Upper lobe of left lung (tissue), 6 donors: Measurements from ENCODE around the gene FAM111B. TPM values are rescaled to one million over a fixed set of nuclear protein-coding genes. Genes with fewer than 3 reads are reported as not detected.
"Not testable (repeated sequence)": the region's sequence is repeated elsewhere in the genome, so short reads cannot be mapped to it uniquely, and the experiment has no call there.

Experiments
- ATAC-seq, 2 donors: fragments of 200-7000 bp; cut with Tn5 transposase; one replicate each; pipeline ENCODE4 v1.9.1; 2022; ENCODE audit warnings: mild to moderate bottlenecking in 2 of 2, moderate library complexity in 2 of 2; ENCODE audit not compliant: low FRiP score in 2 of 2
- DNase-seq, 2 donors: peaks; one replicate each; pipeline ENCODE4 v3.0.0-alpha.2; 2019 to 2020
- H3K27ac ChIP-seq, 4 donors: fragments of 200-600 bp; sonication (generic); one replicate each; pipeline ENCODE4 v1.5.1; 2016 to 2019
- H3K27me3 ChIP-seq, 4 donors: fragments of 200-600 bp; sonication (generic); one replicate each; pipeline ENCODE4 v1.5.1; 2017 to 2019
- H3K36me3 ChIP-seq, 4 donors: fragments of 200-600 bp; sonication (generic); one replicate each; pipeline ENCODE4 v1.5.1; 2016 to 2019
- H3K4me1 ChIP-seq, 4 donors: fragments of 200-600 bp; sonication (generic); one replicate each; pipeline ENCODE4 v1.5.1; 2018 to 2019
- H3K4me3 ChIP-seq, 4 donors: fragments of 200-600 bp; sonication (generic); one replicate each; pipeline ENCODE4 v1.5.1; 2017 to 2019; ENCODE audit warnings: mild to moderate bottlenecking in 2 of 4, moderate library complexity in 1 of 4
- H3K9me3 ChIP-seq, 4 donors: fragments of 200-600 bp; sonication (generic); one replicate each; pipeline ENCODE4 v1.5.1; 2018 to 2019
- CTCF ChIP-seq, 6 experiments: fragments of 450-650 bp in 4 of 6; fragments of 200-600 bp in 2 of 6; sonication (generic) in 2 of 6; IDR thresholded peaks; one replicate each; pipeline ENCODE4 v1.5.1; 2016 to 2019; ENCODE audit warnings: antibody characterized with exemption in 6 of 6
- EP300 ChIP-seq, 4 donors: sonication (generic); formaldehyde crosslinking; IDR thresholded peaks; one replicate each; pipeline ENCODE4 v1.5.1; 2017; ENCODE audit warnings: antibody characterized with exemption in 4 of 4, control low read depth in 2 of 4
- POLR2A ChIP-seq, 4 donors: fragments of 450-650 bp; IDR thresholded peaks; one replicate each; pipeline ENCODE4 v1.5.1; 2016 to 2017; ENCODE audit warnings: antibody characterized with exemption in 4 of 4, mild to moderate bottlenecking in 2 of 4
- POLR2AphosphoS5 ChIP-seq, 2 donors: sonication (generic); formaldehyde crosslinking; IDR thresholded peaks; one replicate each; pipeline ENCODE4 v1.5.1; 2017; ENCODE audit warnings: antibody characterized with exemption in 2 of 2
- WGBS, 2 donors: methylation state at CpG; one replicate each; pipeline ENCODE4 v1.1.5; 2017 to 2018; 5-methylcytosine and 5-hydroxymethylcytosine counted together
- total RNA-seq, 6 donors: library from RNA; depleted of rRNA in 4 of 6; stranded (reverse); fragments of >200 nt in 4 of 6; gene quantifications; one replicate each; pipeline versions ENCODE4 v1.1.0 to v1.2.1, GENCODE V29; 2016 to 2021
- donor health status: DM: no; HTN: no; CAD: no; lungs with moderate emphysema.
- donor health status: DM: no; HTN: yes; CAD: no; lungs with severe emphysema.

FAM111B gene
- total RNA-seq, 6 donors from 2014 or later: 0.92 to 5.0 (median 2.4) TPM; not detected in 1

- Histone ChIP-seq H3K4me1 (peaks cover 0 to 7% (median 0%) of the 10 kb centered on the region in 4 donors), H3K36me3 (peaks cover 4 to 58% (median 15%) of the 10 kb centered on the region in 4 donors), H3K9me3 (peaks cover 0 to 7% (median 3%) of the 10 kb centered on the region in 4 donors), H3K27ac (no peak overlapping the region), H3K4me3 (no peak overlapping the region), H3K27me3 (no peaks in the 10 kb centered on the region)
- WGBS, 2 donors: 22 to 23% methylated on average over 11 to 20 of the region's 20 CpGs
- DNase-seq: peak; percentile 85 to 96
- peak; percentile 91 to 98 for ATAC-seq
- no peak for TF ChIP-seq POLR2A (IDR thresholded peaks at IDR 0.05)
- peak; percentile 85 to 95 (median 94) for TF ChIP-seq CTCF (IDR thresholded peaks at IDR 0.05)
- TF ChIP-seq EP300 (IDR thresholded peaks at IDR 0.05): no peak
Measured at GRCh38 chr11:59135648-59136461, 28.8 kb downstream of the FAM111B start.

GRCh38 chr11:59136551-59136950, 29.5 kb downstream of the FAM111B start:
- 80 to 87% methylated on average over 6 of the region's 6 CpGs for WGBS, 2 donors
- H3K27me3 ChIP-seq, H3K4me3 ChIP-seq, H3K27ac ChIP-seq, H3K9me3 ChIP-seq, ATAC-seq, DNase-seq: not testable (repeated sequence)
- H3K36me3 ChIP-seq: peaks cover 4 to 54% (median 13%) of the 10 kb centered on the region in 4 donors
- peaks cover 0 to 12% (median under 1%) of the 10 kb centered on the region in 4 donors for H3K4me1 ChIP-seq

GRCh38 chr11:59137190-59137589, 30.2 kb downstream of the FAM111B start:
- WGBS, 2 donors: 95% methylated on average over 17 of the region's 17 CpGs
- H3K9me3 ChIP-seq: peaks cover 0 to under 1% (median under 1%) of the 10 kb centered on the region in 4 donors

GRCh38 chr11:59138643-59139042, 31.6 kb downstream of the FAM111B start:
- TF ChIP-seq CTCF (IDR thresholded peaks at IDR 0.05) (no peak), POLR2A (IDR thresholded peaks at IDR 0.05) (no peak), POLR2AphosphoS5 (IDR thresholded peaks at IDR 0.05) (no peak), EP300 (IDR thresholded peaks at IDR 0.05) (no peak)
- Histone ChIP-seq H3K27me3 (no peaks in the 10 kb centered on the region), H3K36me3 (peaks cover 0 to 35% (median 3%) of the 10 kb centered on the region in 4 donors), H3K9me3 (no peaks in the 10 kb centered on the region), H3K4me3 (no peak overlapping the region), H3K4me1 (peaks cover 3 to 23% (median 7%) of the 10 kb centered on the region in 4 donors), H3K27ac (no peak overlapping the region)
- ATAC-seq (no peak), DNase-seq (no peak)
- WGBS, 2 donors: 79 to 90% methylated on average over 2 of the region's 2 CpGs

More at GRCh38 chr11:59137190-59137589, 30.2 kb downstream of the FAM111B start:
- Histone ChIP-seq H3K27ac (no peak overlapping the region), H3K4me3 (no peak overlapping the region), H3K4me1 (peaks cover 0 to 17% (median 3%) of the 10 kb centered on the region in 4 donors), H3K27me3 (no peaks in the 10 kb centered on the region), H3K36me3 (peaks cover 4 to 48% (median 7%) of the 10 kb centered on the region in 4 donors)
- no peak for TF ChIP-seq POLR2AphosphoS5 (IDR thresholded peaks at IDR 0.05)
- peak in 1 of 2 donors; percentile 51 for DNase-seq
- ATAC-seq: no peak

GRCh38 chr11:59141191-59141590, 34.2 kb downstream of the FAM111B start:
- WGBS, 2 donors: 80 to 88% methylated on average over 4 of the region's 4 CpGs
- H3K27ac ChIP-seq: no peak overlapping the region

More at GRCh38 chr11:59141191-59141590, 34.2 kb downstream of the FAM111B start:
- Histone ChIP-seq H3K36me3 (peaks cover 0 to 15% (median 0%) of the 10 kb centered on the region in 4 donors), H3K9me3 (no peaks in the 10 kb centered on the region), H3K27me3 (no peaks in the 10 kb centered on the region), H3K4me1 (peaks cover 19 to 38% (median 24%) of the 10 kb centered on the region in 4 donors), H3K4me3 (no peak overlapping the region)
- ATAC-seq (no peak), DNase-seq (no peak)
- no peak for TF ChIP-seq POLR2A (IDR thresholded peaks at IDR 0.05)
- no peak for TF ChIP-seq POLR2AphosphoS5 (IDR thresholded peaks at IDR 0.05)
- TF ChIP-seq CTCF (IDR thresholded peaks at IDR 0.05): no peak
- TF ChIP-seq EP300 (IDR thresholded peaks at IDR 0.05): no peak
